Muscle layer of colon (tissue), 2 donors: ENCODE data around the gene DAB1.

Experiments used
- H3K27ac ChIP-seq: one replicate; pipeline ENCODE4 v1.7.0; 2013; ENCODE audit warnings: low read depth, mild to moderate bottlenecking, low read length, moderate library complexity
- H3K27me3 ChIP-seq, 2 donors: one replicate each; pipeline ENCODE4 v1.7.0; 2013; ENCODE audit warnings: low read length in 2 of 2, mild to moderate bottlenecking in 2 of 2; ENCODE audit not compliant: insufficient read depth in 2 of 2, control insufficient read depth in 1 of 2
- H3K36me3 ChIP-seq: one replicate; pipeline ENCODE4 v1.7.0; 2013; ENCODE audit warnings: mild to moderate bottlenecking, low read length; ENCODE audit not compliant: insufficient read depth
- H3K4me1 ChIP-seq: one replicate; pipeline ENCODE4 v1.7.0; 2013; ENCODE audit warnings: mild to moderate bottlenecking, low read length; ENCODE audit not compliant: insufficient read depth
- H3K4me3 ChIP-seq, 2 donors: one replicate each; pipeline ENCODE4 v1.7.0; 2013; ENCODE audit warnings: low read length in 2 of 2, low read depth in 1 of 2, mild to moderate bottlenecking in 1 of 2, moderate library complexity in 1 of 2
- H3K9ac ChIP-seq: one replicate; pipeline ENCODE4 v1.7.0; 2013; ENCODE audit warnings: low read length
- H3K9me3 ChIP-seq: one replicate; pipeline ENCODE4 v1.7.0; 2013; ENCODE audit warnings: mild to moderate bottlenecking, low read length
- donor health status: abdominal sarcoma.
- donor health status: Adenocarcinoma of cecum.

Gene DAB1

GRCh38 chr1:57160594-57160993 lies 263.3 kb downstream of the DAB1 start:
- Histone ChIP-seq H3K36me3 (no peaks in the 10 kb centered on the region), H3K27me3 (no peaks in the 10 kb centered on the region), H3K4me1 (no peaks in the 10 kb centered on the region), H3K9ac (no peak overlapping the region), H3K27ac (no peak overlapping the region), H3K9me3 (no peaks in the 10 kb centered on the region), H3K4me3 (no peak overlapping the region)

GRCh38 chr1:57158604-57158998 lies 265.3 kb downstream of the DAB1 start:
- no peaks in the 10 kb centered on the region for H3K9me3 ChIP-seq
- no peak overlapping the region for H3K9ac ChIP-seq
- no peaks in the 10 kb centered on the region for H3K36me3 ChIP-seq
- no peak overlapping the region for H3K27ac ChIP-seq
- H3K4me3 ChIP-seq = no peak overlapping the region
- H3K27me3 ChIP-seq = no peaks in the 10 kb centered on the region
- H3K4me1 ChIP-seq = no peaks in the 10 kb centered on the region

GRCh38 chr1:57157818-57158603 lies 265.8 kb downstream of the DAB1 start:
- H3K27me3 ChIP-seq = no peaks in the 10 kb centered on the region
- H3K4me1 ChIP-seq = no peaks in the 10 kb centered on the region
- no peaks in the 10 kb centered on the region for H3K36me3 ChIP-seq
- no peak overlapping the region for H3K27ac ChIP-seq
- no peak overlapping the region for H3K4me3 ChIP-seq
- no peak overlapping the region for H3K9ac ChIP-seq
- H3K9me3 ChIP-seq = no peaks in the 10 kb centered on the region

- Histone ChIP-seq H3K27me3 (no peaks in the 10 kb centered on the region), H3K9me3 (no peaks in the 10 kb centered on the region), H3K9ac (no peak overlapping the region), H3K4me3 (no peak overlapping the region), H3K36me3 (no peaks in the 10 kb centered on the region), H3K4me1 (no peaks in the 10 kb centered on the region), H3K27ac (no peak overlapping the region)
Measured at GRCh38 chr1:57156907-57157306, 267.0 kb downstream of the DAB1 start.

- Histone ChIP-seq H3K27ac (no peak overlapping the region), H3K9me3 (no peaks in the 10 kb centered on the region), H3K27me3 (no peaks in the 10 kb centered on the region), H3K36me3 (no peaks in the 10 kb centered on the region), H3K4me3 (no peak overlapping the region), H3K4me1 (no peaks in the 10 kb centered on the region), H3K9ac (no peak overlapping the region)
Measured at GRCh38 chr1:57146100-57146499, 277.8 kb downstream of the DAB1 start.

GRCh38 chr1:57142999-57143398 lies 280.9 kb downstream of the DAB1 start:
- Histone ChIP-seq H3K4me1 (no peaks in the 10 kb centered on the region), H3K36me3 (no peaks in the 10 kb centered on the region), H3K27me3 (no peaks in the 10 kb centered on the region), H3K4me3 (no peak overlapping the region), H3K9me3 (no peaks in the 10 kb centered on the region), H3K27ac (no peak overlapping the region), H3K9ac (no peak overlapping the region)

GRCh38 chr1:57142169-57142568 lies 281.7 kb downstream of the DAB1 start:
- Histone ChIP-seq H3K9me3 (no peaks in the 10 kb centered on the region), H3K27ac (no peak overlapping the region), H3K4me3 (no peak overlapping the region), H3K9ac (no peak overlapping the region), H3K4me1 (no peaks in the 10 kb centered on the region), H3K36me3 (no peaks in the 10 kb centered on the region), H3K27me3 (no peaks in the 10 kb centered on the region)

- Histone ChIP-seq H3K27me3 (no peaks in the 10 kb centered on the region), H3K36me3 (no peaks in the 10 kb centered on the region), H3K4me1 (no peaks in the 10 kb centered on the region), H3K27ac (no peak overlapping the region), H3K4me3 (no peak overlapping the region), H3K9ac (no peak overlapping the region), H3K9me3 (no peaks in the 10 kb centered on the region)
Measured at GRCh38 chr1:57138432-57139078, 285.3 kb downstream of the DAB1 start.

- Histone ChIP-seq H3K36me3 (no peaks in the 10 kb centered on the region), H3K4me1 (no peaks in the 10 kb centered on the region), H3K4me3 (no peak overlapping the region), H3K27me3 (no peaks in the 10 kb centered on the region), H3K27ac (no peak overlapping the region), H3K9ac (no peak overlapping the region), H3K9me3 (no peaks in the 10 kb centered on the region)
Measured at GRCh38 chr1:57137980-57138379, 285.9 kb downstream of the DAB1 start.

- Histone ChIP-seq H3K9ac (no peak overlapping the region), H3K4me3 (no peak overlapping the region), H3K27ac (no peak overlapping the region)
Measured at GRCh38 chr1:57134803-57135202, 289.1 kb downstream of the DAB1 start.

GRCh38 chr1:57133686-57134085 lies 290.2 kb downstream of the DAB1 start:
- no peak overlapping the region for H3K4me3 ChIP-seq
- no peak overlapping the region for H3K9ac ChIP-seq
- H3K27ac ChIP-seq = no peak overlapping the region
- H3K9me3 ChIP-seq = no peaks in the 10 kb centered on the region
- no peaks in the 10 kb centered on the region for H3K36me3 ChIP-seq
- H3K4me1 ChIP-seq = peaks cover 4% of the 10 kb centered on the region
- no peaks in the 10 kb centered on the region for H3K27me3 ChIP-seq

More at GRCh38 chr1:57134803-57135202, 289.1 kb downstream of the DAB1 start:
- Histone ChIP-seq H3K27me3 (no peaks in the 10 kb centered on the region), H3K4me1 (peaks cover 4% of the 10 kb centered on the region), H3K36me3 (no peaks in the 10 kb centered on the region), H3K9me3 (no peaks in the 10 kb centered on the region)
